GM18526 (cell line): ENCODE data around the gene FGD3.

Source experiments
- POLR2A ChIP-seq: IDR thresholded peaks from 3 replicates; pipeline ENCODE4 v1.6.1; 2011; ENCODE audit not compliant: insufficient read length; ENCODE audit errors: extremely low read depth

Gene FGD3, protein sequence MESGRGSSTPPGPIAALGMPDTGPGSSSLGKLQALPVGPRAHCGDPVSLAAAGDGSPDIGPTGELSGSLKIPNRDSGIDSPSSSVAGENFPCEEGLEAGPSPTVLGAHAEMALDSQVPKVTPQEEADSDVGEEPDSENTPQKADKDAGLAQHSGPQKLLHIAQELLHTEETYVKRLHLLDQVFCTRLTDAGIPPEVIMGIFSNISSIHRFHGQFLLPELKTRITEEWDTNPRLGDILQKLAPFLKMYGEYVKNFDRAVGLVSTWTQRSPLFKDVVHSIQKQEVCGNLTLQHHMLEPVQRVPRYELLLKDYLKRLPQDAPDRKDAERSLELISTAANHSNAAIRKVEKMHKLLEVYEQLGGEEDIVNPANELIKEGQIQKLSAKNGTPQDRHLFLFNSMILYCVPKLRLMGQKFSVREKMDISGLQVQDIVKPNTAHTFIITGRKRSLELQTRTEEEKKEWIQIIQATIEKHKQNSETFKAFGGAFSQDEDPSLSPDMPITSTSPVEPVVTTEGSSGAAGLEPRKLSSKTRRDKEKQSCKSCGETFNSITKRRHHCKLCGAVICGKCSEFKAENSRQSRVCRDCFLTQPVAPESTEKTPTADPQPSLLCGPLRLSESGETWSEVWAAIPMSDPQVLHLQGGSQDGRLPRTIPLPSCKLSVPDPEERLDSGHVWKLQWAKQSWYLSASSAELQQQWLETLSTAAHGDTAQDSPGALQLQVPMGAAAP

DNA sequence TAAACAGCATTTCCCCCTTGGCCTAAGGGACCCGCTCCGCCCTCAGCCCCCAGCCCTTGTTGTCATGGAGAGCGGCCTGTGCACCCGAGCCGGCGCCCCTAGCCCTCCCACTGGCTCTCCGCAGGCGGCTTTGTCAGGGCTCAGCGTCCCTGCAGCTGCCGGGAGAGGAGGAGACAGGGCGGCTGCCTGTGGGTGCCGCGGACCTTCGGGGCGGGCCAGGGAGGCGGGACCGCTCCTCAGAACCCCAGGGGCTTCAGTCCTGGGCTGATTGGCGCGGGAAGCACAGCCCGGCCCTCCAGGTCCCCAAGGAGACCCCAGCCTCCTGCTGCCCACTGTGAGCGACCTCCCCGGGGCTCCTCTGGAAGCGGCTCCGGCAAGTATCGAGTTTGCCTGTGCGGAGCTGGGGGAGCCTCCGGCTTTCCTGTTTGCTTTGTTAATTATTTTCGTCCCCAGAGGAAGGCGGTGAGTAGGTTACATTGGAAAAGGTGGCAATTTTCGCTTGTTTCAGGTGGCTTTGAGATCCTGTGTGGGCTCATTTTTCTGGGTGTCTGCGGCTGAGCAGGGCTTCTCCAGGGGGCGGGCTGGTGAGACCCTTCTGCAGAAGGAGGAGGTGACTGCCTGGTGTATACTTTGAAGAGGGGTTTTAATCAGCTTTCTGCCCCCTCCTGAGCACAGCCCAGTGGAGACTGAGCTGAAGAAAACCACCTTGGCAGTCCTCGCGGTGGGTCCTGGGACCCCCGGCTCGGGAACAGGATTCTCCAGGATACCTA lies at the start of gene FGD3:
Gene FGD3, plus strand, starts transcription at position 256 of the 770 bp plus-strand sequence. CDS start 28,734 bp downstream, outside the sequence.
- no peak for TF ChIP-seq POLR2A

DNA sequence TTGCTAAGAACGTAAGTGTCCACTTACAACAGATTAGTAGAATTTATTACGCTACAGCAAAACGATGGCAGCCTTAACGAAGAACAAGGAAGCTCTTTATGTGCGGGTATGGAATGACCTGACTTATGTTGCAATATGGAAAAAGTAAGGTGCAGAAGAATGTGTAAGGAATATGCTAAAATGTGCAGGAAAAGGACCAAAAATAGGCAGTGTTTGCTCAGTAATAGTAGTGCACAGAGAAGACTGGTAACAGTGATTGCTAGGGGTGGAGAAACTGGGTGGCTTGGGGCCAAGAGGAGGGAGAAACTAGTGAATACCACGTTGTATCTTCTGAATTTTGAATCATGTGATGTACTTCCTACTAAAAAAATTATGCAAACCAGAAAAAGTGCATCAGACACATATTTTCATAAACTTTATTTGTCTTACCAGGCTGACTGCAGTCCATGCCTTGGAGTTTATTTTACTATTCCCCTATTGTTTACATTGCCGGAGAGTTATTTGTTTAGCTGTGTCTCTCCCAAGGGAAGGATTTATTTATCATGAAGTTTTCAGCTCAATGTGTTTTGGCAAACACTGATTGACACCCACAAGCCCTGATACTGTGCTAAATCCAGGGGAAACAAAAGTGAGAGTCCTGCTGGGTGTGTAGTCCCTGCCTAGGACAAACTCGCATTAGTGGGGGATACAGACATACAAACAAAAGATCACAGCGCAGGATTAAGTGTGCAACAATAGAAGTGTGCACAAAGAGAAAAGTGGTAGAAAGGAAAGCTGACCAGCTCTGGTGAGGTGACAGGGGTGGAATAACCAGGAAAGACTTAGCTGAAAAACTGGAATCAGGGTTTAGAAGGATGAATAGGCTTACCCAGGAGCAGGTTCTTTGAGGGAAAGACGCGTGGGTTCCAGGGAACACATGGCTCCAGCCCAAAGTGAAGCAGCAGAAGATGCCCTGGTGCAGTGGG lies 35.5 kb upstream of the FGD3 start:
- TF ChIP-seq POLR2A, result no peak

DNA sequence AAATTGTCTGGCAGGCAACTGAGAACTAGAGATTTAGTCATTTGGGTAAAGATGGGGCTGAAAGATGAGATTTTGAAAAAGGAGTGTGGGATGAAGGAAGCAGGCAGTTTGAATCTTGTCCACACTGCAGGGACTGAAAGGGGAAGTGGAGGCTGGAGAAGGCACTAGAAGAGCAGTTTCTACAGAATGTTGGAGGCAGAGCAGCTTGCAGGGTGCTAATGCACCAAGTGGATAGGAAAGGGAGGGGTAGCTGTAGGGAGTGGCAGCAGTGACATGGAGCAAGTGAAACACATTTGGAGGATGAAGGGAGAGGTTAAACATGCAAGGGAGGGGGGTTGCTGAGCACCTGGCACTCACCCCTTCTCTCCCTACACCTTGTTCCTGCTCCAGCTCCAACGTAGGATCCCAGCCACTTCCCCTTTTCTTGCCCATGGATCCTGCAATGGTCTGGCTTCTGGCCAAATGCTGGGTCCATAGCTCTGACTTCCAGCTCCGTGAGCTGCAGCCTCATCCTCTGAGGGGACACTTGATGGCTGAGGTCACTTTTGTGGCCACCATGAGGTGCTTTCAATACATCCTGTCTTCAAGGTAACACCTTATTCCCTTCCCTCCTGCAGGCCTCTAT lies 30.0 kb upstream of the FGD3 start:
- TF ChIP-seq POLR2A, result no peak

DNA sequence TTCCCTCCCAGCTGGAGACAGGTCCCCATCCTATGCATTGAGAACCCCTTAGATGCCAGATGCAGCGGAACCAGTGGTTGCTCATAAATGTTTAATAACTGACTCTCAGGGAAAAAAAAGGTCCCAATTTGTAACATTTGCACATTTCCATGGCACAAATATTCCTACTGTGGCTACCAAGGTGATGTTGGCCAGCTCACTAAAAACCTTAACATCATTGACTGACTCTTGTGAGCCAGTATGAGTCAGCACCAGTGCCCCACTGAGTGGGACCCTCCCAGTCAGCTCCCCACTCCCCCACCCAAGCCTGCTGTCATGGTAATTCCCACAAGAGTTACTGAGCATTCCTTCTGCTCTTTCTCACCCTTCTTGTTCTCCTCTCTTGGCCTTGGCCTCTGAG lies 26.9 kb upstream of the FGD3 start:
- no peak for TF ChIP-seq POLR2A

DNA sequence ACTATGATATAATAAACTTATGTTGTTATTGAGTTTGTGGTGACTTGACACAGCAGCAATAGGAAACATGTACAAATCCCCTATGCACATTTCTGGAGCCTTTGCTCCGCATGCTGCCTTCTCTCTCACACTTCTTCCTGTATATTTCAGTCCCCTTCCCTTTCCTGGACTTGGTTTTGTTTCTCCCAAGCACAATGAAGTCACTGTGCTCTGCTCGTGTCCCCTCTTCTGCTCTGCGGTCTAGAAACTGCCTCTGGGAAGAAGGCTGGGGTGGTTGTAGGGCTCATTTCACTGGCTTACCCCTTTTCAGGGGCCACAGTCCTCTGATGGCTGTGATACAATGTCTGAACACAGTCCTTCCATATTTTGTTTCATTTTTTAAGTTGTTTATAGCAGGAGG lies 15.7 kb upstream of the FGD3 start:
- no peak for TF ChIP-seq POLR2A

DNA sequence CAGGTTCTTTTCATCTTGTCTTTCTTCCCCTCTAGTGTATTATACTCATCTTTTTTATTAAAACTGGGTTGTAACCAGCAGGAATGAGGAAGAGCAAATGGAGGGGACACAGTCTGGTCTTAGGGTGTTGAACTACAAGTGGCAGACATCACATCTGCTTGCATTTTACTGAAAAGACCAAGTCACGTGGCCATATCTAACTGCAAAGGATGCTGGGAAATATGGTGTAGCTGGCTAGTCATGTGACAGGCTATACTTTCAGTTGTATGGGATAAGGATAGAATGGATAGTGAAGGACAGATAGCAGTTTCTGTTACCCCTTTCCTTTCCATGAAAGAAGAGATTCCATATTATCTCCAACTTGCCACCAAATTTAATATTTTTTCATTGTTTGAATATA lies 13.0 kb upstream of the FGD3 start:
- no peak for TF ChIP-seq POLR2A

DNA sequence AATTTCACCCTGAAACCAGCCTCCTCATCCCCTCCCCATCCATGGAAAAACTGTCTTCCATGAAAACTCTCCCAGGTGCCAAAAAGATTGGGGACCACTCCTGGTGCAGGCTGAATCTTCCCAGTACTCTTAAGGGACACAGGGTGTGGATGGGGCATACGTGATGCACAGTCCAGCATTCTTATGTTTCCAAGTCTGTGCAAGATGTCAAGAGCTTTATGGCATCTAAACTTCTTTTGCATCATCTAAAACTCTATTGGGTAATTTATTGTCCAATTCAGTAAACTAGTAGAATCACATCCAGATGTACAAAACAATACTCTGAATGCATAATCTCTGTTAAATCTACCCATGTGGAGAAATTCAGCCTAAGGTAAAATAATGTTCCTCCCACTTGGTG lies 9.3 kb upstream of the FGD3 start:
- no peak for TF ChIP-seq POLR2A

DNA sequence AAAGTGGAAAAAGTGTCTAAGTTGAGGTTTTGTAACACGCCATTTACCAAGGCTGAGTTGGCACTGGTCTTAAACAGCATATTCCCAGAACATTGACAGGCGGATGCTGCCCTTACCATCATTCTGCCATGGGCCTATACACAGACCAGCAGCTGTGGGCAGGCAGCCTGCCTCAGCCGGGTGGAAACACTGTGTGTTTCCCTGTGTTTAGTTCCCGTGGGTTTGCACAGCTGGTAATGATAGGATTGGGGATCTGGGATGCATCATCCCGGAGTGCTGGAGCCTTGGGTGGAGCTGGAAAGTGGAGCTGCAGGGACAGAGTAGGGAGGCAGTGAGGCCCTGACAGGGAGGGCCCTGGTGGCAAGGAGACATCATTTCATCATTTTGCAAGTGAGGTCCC lies 5.5 kb upstream of the FGD3 start:
- no peak for TF ChIP-seq POLR2A

DNA sequence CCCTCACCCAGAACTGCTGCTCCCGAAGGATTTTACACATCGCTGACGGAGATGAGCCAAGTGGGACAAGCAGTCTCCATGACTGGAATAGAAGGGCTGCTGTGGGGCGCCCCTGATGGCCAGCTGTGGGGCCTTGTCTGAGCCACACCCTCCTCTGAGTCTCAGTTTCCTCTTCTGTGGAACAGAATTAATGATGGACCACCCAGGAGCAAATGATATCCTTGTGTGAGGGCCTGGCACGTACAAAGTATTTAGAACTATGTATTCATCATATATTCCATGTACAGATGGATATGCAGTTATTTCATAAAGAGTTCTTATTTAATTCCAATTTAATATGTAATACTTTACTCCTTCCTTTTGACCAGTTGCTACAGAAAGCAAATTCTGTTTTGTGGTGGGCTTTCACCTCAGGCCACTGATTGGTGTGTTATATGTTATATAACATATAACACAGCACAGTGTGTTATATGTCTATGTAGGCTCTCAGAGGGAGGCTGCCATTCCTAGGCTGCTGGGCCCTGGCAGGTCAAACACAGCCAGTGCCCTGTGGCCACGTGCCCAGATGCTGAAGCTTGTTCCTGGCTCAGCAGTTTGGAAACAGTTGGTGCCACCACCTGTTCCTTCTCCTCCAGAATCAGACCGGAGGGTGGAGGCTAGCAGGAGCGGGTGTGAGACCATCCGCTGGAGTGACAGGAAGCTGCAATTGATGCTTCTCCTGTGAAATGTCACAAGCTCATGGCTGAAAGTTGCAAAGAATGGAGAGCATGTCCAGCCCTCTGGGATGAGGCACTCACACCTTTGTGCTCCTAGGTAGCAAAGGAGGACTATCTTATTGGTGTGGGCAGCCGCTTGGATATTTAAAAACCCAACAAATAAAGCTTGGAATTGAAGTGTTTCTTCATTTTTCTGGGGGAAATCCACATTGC lies 4.4 kb upstream of the FGD3 start:
- TF ChIP-seq POLR2A, result no peak

DNA sequence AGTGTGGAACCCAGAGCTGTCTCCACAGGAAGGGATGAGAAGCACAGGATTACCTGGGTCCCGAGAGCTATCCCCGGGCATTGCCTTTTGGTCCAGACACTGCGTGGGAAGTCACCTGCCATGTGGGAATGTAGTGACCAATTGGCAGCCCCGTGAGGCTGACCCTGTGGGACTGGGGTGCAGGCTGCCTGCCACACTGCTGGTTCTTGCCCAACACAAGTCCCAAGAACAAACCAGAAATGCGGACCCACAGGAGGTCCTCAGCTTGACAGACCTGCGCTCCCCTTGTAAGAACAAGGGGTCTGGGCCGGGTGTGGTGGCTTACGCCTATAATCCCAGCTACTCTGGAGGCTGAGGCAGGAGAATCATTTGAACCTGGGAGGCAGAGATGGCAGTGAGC lies 2.4 kb upstream of the FGD3 start:
- no peak for TF ChIP-seq POLR2A

DNA sequence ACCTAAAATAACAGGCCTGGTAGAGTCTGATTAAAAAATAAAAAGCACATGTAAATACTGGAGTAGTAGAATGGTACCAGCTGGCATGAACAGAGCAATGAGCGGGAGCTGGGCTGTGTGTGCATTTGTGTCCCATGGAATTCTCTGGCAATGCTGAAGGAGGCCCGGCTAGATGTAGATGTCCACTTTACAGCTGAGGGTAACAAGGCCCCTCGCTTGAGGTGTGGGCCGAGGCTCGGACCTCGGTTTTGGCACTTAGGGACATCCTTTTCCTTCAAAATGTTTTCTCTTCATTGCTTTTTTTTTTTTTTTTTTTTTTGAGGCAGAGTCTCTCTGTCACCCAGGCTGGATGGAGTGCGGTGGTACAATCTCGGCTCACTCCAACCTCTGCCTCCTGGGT lies 1.5 kb upstream of the FGD3 start:
- TF ChIP-seq POLR2A, result no peak

DNA sequence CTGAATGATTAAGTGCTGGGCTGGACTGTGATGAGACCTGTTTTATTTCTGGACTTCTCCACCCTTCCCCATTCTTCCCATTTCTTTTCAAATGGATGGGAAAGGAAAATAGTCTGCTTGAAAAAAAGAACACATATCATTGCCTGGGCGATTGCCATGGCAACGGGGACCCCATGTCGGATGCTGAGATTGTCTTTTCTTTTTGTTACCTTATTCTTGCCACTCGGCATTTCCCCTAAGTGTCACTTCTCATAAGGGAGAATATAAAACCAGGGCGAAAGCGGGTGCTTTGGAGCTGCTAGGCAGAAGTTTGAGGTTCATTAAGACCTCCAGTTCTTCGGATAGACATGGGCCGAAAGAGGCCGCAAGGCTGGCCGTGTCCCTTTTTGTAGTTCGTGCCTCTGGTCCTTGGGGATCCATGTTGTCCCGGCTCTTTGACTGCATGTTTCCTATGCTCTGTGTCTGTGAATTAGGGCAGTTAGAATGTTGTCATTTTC lies 763 bp downstream of the FGD3 start:
- TF ChIP-seq POLR2A, result no peak

DNA sequence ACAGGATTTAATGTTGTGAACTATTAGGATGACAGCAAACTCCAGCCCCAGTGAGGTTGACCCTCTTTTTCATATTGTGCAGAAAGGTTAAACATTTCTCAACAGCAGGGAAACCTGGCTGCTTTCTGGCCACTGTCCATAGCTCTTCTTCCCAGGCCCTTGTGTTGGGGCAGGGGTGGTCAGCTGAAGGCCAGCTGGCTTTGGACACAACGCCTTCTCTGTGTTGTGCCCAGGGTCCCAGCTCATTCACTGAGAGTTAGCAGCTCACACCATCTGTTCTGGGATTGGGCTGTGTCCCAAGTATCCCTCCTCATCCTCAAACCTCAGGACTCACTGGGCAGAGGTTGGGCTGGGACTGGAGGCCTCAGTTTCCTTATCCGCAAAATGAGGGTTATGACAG lies 1.3 kb downstream of the FGD3 start:
- no peak for TF ChIP-seq POLR2A

DNA sequence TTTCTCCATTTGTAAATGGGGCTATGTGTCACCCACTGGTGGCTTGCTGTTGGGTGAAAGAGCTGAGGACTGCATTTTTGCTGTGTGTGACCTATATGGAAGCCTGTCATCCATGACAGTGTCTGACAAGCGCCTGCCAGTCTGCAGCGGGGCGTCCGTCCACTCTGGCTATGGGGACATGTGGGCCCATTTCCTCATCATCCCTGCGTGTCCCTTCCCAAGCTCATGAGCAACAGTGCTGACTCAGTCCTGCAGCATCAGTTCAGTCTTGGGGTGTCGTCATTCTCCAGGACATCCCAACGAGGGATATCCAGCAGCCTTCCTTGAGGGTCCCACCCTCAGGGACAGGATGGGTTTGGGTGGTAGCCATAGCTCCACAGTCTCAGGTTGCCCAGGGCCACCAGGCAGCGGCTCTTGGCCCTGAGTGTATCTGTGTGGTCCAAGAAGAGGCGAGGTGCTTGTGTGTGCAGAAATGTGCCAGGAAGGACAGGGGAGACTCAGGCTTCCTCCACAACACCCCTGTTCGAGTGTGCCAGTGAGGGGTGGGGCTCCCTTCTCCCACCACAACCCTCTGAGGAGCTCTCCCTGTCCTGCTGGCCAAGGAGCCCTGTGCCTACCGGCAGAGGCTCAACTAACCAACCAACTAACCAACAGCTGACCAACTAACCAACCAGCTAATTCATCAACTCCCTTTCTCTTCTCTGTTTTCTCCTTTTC lies 2.1 kb downstream of the FGD3 start:
- no peak for TF ChIP-seq POLR2A
